ENCODE measurements around the gene SYTL1.
A peak's percentile ranks its signal among the peaks of the same experiment; 100 is the strongest.
"Not testable (repeated sequence)": the region's sequence is repeated elsewhere in the genome, so short reads cannot be mapped to it uniquely, and the experiment has no call there.

SYTL1 gene

GRCh38 chr1:27379564-27380122, 37.8 kb downstream of the SYTL1 start:
- H3K4me3 ChIP-seq (ENCODE audit: low read depth, low read length) = no peak overlapping the region
- no peak for DNase-seq (ENCODE audit: low read depth)

GRCh38 chr1:27380224-27380623, 38.4 kb downstream of the SYTL1 start:
- no peak overlapping the region for H3K4me3 ChIP-seq (ENCODE audit: low read depth, low read length)

GRCh38 chr1:27380766-27381733, 39.2 kb downstream of the SYTL1 start:
- H3K4me3 ChIP-seq (ENCODE audit: low read depth, low read length) = no peak overlapping the region
- DNase-seq (ENCODE audit: low read depth) = no peak

More at GRCh38 chr1:27380224-27380623, 38.4 kb downstream of the SYTL1 start:
- DNase-seq (ENCODE audit: low read depth) = no peak

- no peak for DNase-seq (ENCODE audit: low read depth)
- no peak overlapping the region for H3K4me3 ChIP-seq (ENCODE audit: low read depth, low read length)
These were observed 40.3 kb downstream of the SYTL1 start for GRCh38 chr1:27381969-27382762.

- no peak for DNase-seq (ENCODE audit: low read depth)
- H3K4me3 ChIP-seq (ENCODE audit: low read depth, low read length) = no peak within 1 kb of the TSS
These were observed 41.3 kb downstream of the SYTL1 start, which contains the start of gene CD164L2 for GRCh38 chr1:27383039-27383605. TSS of gene CD164L2 (minus strand) at chr1:27383333. CDS start at chr1:27383239, 94 bp downstream.

- no peak for DNase-seq (ENCODE audit: low read depth)
- H3K4me3 ChIP-seq (ENCODE audit: low read depth, low read length) = no peak overlapping the region
These were observed 41.8 kb downstream of the SYTL1 start for GRCh38 chr1:27383661-27384060.

GRCh38 chr1:27384797-27385196, 43.0 kb downstream of the SYTL1 start:
- DNase-seq (ENCODE audit: low read depth); H3K4me3 ChIP-seq (ENCODE audit: low read depth, low read length): not testable (repeated sequence)

- no peak for DNase-seq (ENCODE audit: low read depth)
- no peak overlapping the region for H3K4me3 ChIP-seq (ENCODE audit: low read depth, low read length)
These were observed 46.6 kb downstream of the SYTL1 start for GRCh38 chr1:27388337-27389005.

- DNase-seq (ENCODE audit: low read depth) = no peak
- peak overlapping the region; percentile 76 for H3K4me3 ChIP-seq (ENCODE audit: low read depth, low read length)
These were observed 49.8 kb downstream of the SYTL1 start for GRCh38 chr1:27391511-27392095.

GRCh38 chr1:27392096-27392777, 50.4 kb downstream of the SYTL1 start, which contains the start of gene GPR3:
TSS of gene GPR3 (plus strand) at chr1:27392622. CDS start at chr1:27393799, 1,177 bp downstream.
- peak; percentile 71 for DNase-seq (ENCODE audit: low read depth)

GRCh38 chr1:27392778-27393635, 51.2 kb downstream of the SYTL1 start:
- H3K4me3 ChIP-seq (ENCODE audit: low read depth, low read length) = peak overlapping the region; percentile 76

More at GRCh38 chr1:27392096-27392777, 50.4 kb downstream of the SYTL1 start, which contains the start of gene GPR3:
- peak within 1 kb of the TSS; percentile 76 for H3K4me3 ChIP-seq (ENCODE audit: low read depth, low read length)

GRCh38 chr1:27393641-27394281, 51.9 kb downstream of the SYTL1 start:
- no peak overlapping the region for H3K4me3 ChIP-seq (ENCODE audit: low read depth, low read length)

More at GRCh38 chr1:27392778-27393635, 51.2 kb downstream of the SYTL1 start:
- no peak for DNase-seq (ENCODE audit: low read depth)

GRCh38 chr1:27394282-27394658, 52.4 kb downstream of the SYTL1 start:
- no peak for DNase-seq (ENCODE audit: low read depth)
- no peak overlapping the region for H3K4me3 ChIP-seq (ENCODE audit: low read depth, low read length)

More at GRCh38 chr1:27393641-27394281, 51.9 kb downstream of the SYTL1 start:
- no peak for DNase-seq (ENCODE audit: low read depth)

GRCh38 chr1:27394925-27395324, 53.1 kb downstream of the SYTL1 start:
- H3K4me3 ChIP-seq (ENCODE audit: low read depth, low read length) = no peak overlapping the region
- no peak for DNase-seq (ENCODE audit: low read depth)

- DNase-seq (ENCODE audit: low read depth) = no peak
- H3K4me3 ChIP-seq (ENCODE audit: low read depth, low read length) = no peak overlapping the region
These were observed 53.8 kb downstream of the SYTL1 start for GRCh38 chr1:27395441-27396195.

GRCh38 chr1:27397110-27397509, 55.3 kb downstream of the SYTL1 start:
- DNase-seq (ENCODE audit: low read depth) = no peak

More at GRCh38 chr1:27397110-27397509, 55.3 kb downstream of the SYTL1 start:
- H3K4me3 ChIP-seq (ENCODE audit: low read depth, low read length) = no peak overlapping the region
